Measurements from ENCODE around the gene PCDH18.
"Not testable (repeated sequence)": the region's sequence is repeated elsewhere in the genome, so short reads cannot be mapped to it uniquely, and the experiment has no call there.

The PCDH18 gene

GRCh38 chr4:137531168-137531985, 917 bp downstream of the PCDH18 start:
- no peak for DNase-seq (ENCODE audit: low spot score)

GRCh38 chr4:137530176-137530575, 2.1 kb downstream of the PCDH18 start:
- DNase-seq (ENCODE audit: low spot score): no peak

DNA sequence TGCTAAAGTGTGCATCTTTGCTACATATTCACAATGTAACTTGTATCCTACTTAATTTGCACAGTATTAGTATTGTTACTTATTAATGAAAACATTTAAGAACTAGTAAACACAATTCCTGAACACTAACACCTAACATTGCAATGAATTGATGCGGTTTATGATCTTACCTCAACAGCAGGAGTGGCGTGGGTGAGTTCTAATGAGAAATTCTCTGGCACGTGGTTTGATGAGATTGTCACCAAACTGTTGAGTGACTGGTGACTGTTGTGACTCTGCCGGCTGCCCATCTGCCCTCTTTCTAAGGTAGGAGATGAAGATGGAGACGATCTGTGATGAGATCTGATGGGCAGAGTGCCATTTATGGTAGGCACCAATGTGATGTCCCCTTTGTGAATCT, 2.9 kb downstream of the PCDH18 start:
- no peak for DNase-seq (ENCODE audit: low spot score)

DNA sequence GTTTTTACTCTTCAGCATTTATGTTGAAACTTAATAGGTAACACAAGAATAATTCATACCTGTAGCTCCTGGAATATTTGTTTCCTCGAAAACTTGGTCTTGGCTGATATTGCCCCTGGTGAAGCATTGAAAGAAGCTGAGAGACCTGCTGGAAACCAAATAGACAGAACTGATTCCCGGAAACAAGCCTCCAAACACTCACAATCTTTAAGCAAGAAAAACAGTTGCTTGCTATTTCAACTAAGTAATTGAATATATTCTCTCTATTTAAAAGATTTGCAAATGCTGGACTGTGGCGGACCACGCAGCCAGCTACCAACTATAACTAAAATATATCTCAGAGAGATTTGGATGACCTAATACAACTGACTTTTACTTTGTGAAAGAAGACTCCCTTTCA, 3.6 kb downstream of the PCDH18 start:
- DNase-seq (ENCODE audit: low spot score): no peak

DNA sequence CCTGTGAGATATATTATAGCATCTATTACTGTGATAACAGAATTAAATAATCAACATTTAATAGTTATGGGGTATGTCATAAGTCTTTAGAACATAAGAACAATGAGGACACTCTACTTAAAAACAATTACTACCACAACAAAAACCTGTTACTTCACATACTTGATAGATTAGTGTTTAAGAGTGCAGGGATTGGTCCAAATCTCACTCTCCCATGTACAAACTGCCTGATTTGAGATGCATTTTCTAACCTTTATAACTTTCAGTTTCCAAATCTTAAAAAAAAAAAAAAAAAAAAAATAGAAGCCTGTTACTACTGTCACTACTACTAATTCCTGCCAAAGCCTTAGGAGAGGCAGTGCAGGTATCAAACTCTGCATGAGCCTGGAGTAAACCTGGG, 5.6 kb downstream of the PCDH18 start:
- DNase-seq (ENCODE audit: low spot score): no peak

DNA sequence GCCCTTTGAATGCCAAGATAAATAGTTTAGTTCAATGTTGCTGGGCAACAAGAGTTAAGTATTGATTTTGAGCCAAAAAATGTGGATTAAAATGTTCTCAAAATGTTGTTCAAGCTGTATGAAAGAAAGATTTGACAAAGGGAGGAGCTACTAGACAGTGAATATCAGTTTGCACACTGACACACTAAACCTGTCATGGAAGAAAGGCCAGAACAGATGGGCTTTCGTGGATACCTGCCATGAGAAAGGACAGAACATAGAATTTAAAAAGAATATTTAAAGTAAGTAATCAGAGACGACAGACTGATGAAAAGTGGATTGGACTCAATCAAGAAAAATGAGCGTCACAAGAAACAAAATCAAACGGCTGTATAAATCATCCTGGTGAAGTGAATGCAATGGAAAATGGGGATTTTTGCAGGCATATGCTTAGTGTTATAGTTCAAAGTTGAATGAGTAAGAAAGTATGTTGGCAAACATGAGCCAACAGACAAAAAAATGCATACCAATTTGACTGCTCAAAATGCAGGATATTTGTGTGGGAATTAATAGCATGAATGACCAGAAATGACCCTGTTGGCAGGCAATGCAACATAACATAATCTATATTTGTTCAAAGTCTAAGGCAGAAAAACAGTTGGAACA, 7.4 kb downstream of the PCDH18 start:
- DNase-seq (ENCODE audit: low spot score): no peak

- DNase-seq (ENCODE audit: low spot score): no peak
Observed at GRCh38 chr4:137523329-137523728, 9.0 kb downstream of the PCDH18 start.

DNA sequence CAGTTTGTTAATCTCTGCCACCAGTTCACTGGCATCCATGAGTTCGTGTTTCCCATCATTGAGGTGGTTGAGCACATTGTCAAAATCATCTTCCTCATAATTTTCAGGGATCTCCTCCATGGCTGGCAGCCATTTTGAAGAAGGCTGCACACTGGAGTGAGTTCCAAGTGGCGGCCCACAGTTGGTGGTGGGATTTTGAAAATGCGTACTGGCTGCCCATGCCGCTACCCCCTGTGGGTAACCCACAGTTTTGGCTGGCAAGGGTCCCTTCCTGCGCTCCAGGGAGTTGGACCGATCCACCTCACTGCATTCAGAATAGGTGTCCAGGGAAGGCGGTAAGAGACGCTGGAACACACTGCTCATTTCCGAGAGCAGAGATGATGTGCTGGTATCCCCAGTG, 11.2 kb downstream of the PCDH18 start:
- no peak for DNase-seq (ENCODE audit: low spot score)

GRCh38 chr4:137519406-137519805, 12.9 kb downstream of the PCDH18 start:
- no peak for DNase-seq (ENCODE audit: low spot score)

- not testable (repeated sequence) for DNase-seq (ENCODE audit: low spot score)
Observed at GRCh38 chr4:137517323-137517722, 15.0 kb downstream of the PCDH18 start.

- DNase-seq (ENCODE audit: low spot score): no peak
Observed at GRCh38 chr4:137514406-137515111, 17.7 kb downstream of the PCDH18 start.

- DNase-seq (ENCODE audit: low spot score): no peak
Observed at GRCh38 chr4:137510557-137511265, 21.6 kb downstream of the PCDH18 start.

DNA sequence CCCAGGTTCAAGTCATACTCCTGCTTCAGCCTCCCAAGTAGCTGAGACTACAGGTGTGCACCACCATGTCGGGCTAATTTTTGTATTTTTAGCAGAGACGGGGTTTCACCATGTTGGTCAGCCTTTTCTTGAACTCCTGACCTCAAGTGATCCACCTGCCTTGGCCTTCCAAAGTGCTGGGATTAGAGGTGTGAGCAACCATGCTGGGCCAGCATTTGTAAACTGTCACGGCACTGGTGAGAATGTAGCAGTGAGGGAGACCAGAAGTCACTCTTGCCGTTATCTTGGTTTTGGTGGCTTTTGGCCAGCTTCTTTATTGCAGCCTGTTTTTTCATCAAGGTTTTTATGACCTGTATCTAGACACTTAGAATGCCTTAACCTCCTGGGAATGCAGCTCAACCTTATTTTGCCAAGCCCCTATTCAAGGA, 22.4 kb downstream of the PCDH18 start:
- DNase-seq (ENCODE audit: low spot score): no peak

DNA sequence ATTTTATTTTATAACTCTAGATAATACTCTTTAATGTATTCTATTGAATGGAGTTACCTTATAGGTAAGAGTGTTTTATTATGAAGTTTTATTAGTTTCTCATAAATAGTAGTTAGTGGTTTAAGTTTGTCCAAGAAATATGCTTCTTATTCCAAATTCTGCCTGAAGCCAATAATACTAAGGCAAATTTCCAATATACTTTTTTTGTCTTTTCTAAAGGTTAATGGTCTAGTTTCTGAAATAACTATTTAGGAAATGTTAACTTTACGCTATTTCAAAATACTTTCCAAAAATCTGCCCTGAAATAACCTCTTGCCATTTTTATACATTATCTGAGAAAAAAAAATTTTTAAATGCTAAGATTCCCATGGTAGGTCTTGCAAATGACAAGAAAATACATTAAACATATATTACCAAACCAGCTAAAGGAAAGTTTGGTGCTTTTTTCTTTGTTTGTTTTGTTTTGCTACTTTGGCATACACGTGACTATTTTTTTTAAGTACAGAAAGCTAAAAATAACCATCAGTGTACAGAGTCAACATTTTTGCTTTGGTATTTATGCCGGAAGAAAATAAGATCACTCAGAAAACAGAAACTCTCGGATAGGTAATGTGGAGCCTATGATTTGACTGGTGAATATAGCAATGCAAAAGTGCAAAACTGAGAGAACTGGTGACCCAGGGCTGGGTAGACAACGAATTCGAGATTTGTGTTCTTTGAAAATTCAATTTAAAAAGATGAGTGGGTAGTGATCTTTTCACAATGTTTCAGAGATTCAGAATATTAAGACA, 29.8 kb downstream of the PCDH18 start:
- DNase-seq (ENCODE audit: low spot score): no peak

- DNase-seq (ENCODE audit: low spot score): not testable (repeated sequence)
Observed at GRCh38 chr4:137496267-137496666, 36.0 kb downstream of the PCDH18 start.

DNA sequence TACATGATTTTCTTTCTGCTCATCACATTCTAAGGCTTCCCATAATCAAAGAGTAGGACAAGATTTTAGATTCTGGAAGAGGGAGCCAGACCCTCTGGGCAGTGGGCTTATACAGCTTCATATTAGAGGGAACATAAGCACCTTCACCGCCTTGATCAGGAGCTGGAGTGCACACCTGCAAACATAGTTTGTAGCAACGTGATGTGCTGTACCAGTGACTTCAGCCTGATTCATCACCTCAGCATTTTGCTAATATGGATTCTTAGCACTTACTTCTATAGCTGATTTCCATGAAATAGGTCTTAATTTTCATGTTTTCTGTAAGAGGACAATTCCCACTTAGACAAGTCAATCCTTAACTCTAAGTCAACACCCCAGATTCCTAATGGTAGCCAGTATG, 36.7 kb downstream of the PCDH18 start:
- DNase-seq (ENCODE audit: low spot score): no peak

DNA sequence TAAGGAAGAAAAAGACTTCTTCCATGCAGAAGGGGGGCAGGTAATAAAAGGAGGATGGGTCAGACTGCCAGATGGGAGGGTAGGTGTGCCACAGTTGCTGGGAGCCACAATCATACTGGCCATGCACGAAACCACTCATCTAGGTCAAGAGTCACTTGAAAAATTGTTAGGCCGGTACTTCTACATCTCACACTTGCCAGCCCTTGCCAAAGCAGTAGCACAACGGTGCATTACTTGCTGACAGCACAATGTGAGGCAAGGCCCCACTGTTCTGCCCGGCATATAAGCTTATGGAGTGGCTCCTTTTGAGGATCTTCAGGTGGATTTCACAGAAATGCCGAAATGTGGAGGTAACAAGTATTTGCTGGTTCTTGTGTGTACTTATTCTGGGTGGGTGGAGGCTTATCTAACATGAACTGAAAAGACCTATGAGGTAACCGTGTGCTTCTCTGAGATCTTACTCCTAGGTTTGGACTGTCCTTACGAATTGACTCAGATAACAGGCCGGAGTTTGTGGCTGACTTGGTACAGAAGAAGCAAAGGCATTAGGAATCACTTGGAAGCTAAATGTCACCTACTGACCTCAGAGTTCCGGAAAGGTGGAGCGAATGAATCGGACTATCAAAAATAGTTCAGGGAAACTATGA, 48.9 kb downstream of the PCDH18 start:
- not testable (repeated sequence) for DNase-seq (ENCODE audit: low spot score)

GRCh38 chr4:137479657-137480056, 52.6 kb downstream of the PCDH18 start:
- DNase-seq (ENCODE audit: low spot score): not testable (repeated sequence)

DNA sequence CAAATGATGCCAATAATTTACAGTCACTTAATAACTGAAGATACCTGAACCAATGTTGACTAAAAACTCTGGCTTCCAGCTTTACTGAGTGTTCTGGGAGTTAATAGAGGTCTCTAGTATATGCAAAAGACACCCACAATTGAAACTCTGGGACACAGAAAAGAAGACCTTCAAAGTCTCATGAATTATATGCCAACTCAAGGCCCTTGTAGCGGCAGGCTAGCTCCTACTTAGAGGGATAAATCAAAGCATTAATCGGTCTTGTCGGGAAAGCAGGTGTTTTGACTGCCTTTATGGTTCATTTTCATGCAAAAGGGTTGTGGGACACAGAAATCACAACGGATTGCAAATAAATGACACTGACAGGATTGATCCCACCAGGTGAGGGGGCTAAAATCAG, 55.9 kb downstream of the PCDH18 start:
- DNase-seq (ENCODE audit: low spot score): no peak

- DNase-seq (ENCODE audit: low spot score): no peak
Observed at GRCh38 chr4:137474711-137475301, 57.5 kb downstream of the PCDH18 start.

DNA sequence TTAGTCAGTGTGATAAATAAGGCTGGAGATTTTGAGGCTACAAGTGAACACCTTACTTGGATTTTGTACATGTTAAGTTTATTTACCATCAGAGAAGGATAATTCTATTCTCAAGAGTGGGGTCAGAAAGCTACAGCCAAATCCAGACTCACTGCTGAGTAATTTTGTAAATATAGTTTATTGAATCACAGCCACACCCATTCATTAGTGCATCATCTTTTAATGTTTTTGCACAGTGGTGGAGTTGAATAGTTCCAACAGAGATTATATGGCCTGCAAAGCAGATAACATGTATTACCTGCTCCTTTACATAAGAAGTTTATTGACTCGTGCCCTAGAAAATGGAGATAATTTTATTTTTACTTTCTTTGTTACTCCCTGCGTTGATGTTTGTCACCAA, 60.4 kb downstream of the PCDH18 start:
- DNase-seq (ENCODE audit: low spot score): no peak
